ENCODE results near the gene LPP.

GRCh38 chr3:188817935-188818269 is 663.9 kb downstream of the LPP start:
- TF ChIP-seq CTCF (IDR thresholded peaks at IDR 0.05 in 4 of 5, conservative IDR thresholded peaks at IDR 0.05 in 1 of 5) (no peak), POLR2A (IDR thresholded peaks at IDR 0.05) (no peak)

Measured in gastrocnemius medialis (tissue), 4 donors.